ENCODE results near the gene PLPP7. TPM values are rescaled to one million over a fixed set of nuclear protein-coding genes. Genes with fewer than 3 reads are reported as not detected.

Gene PLPP7
- total and polyA plus RNA-seq, 4 donors, result 0.18 to 0.59 (median 0.51) TPM; not detected in 1

- WGBS, result 6% methylated on average over 61 of the region's 61 CpGs
- H3K27ac ChIP-seq (ENCODE audit: low read depth in 1 of 2, low read length in 2 of 2), result no peak overlapping the region
- no peak overlapping the region for H3K4me3 ChIP-seq (ENCODE audit: low read depth in 1 of 3, low read length in 3 of 3)
- peaks cover 0 to 4% (median 1%) of the 10 kb centered on the region in 4 donors for H3K4me1 ChIP-seq (ENCODE audit: control insufficient read depth in 4 of 4, insufficient read depth in 4 of 4, low read length in 3 of 4)
- no peak for TF ChIP-seq RXRA (IDR thresholded peaks at IDR 0.05)
- no peak for TF ChIP-seq TAF1 (conservative IDR thresholded peaks at IDR 0.05)
- no peak for TF ChIP-seq JUND (IDR thresholded peaks at IDR 0.05)
- TF ChIP-seq HNF4A (conservative IDR thresholded peaks at IDR 0.05), result no peak
- TF ChIP-seq YY1 (IDR thresholded peaks at IDR 0.05), result no peak
- TF ChIP-seq ATF3 (IDR thresholded peaks at IDR 0.05), result no peak
- no peak for TF ChIP-seq RAD21 (IDR thresholded peaks at IDR 0.05)
- TF ChIP-seq EGR1 (IDR thresholded peaks at IDR 0.05; ENCODE audit: low read depth in 2 of 2), result no peak
- peaks cover 0 to 6% (median 1%) of the 10 kb centered on the region in 4 donors for H3K27me3 ChIP-seq (ENCODE audit: control insufficient read depth in 4 of 4, insufficient read depth in 4 of 4, low read length in 3 of 4)
- DNase-seq (ENCODE audit: low spot score), result no peak
- H3K9me3 ChIP-seq (ENCODE audit: control insufficient read depth in 4 of 4, low read length in 3 of 4), result no peaks in the 10 kb centered on the region
- no peak overlapping the region for H3K9ac ChIP-seq (ENCODE audit: low read depth in 1 of 2, low read length in 2 of 2)
- H3K36me3 ChIP-seq (ENCODE audit: control insufficient read depth in 4 of 4, insufficient read depth in 3 of 4, low read depth in 1 of 4, low read length in 3 of 4), result no peaks in the 10 kb centered on the region
These were observed 6.7 kb upstream of the PLPP7 start for GRCh38 chr9:131282688-131283422.

GRCh38 chr9:131284856-131285255 is 4.7 kb upstream of the PLPP7 start:
- H3K27me3 ChIP-seq (ENCODE audit: control insufficient read depth in 4 of 4, insufficient read depth in 4 of 4, low read length in 3 of 4), result peaks cover 0 to 6% (median 1%) of the 10 kb centered on the region in 4 donors
- H3K9ac ChIP-seq (ENCODE audit: low read depth in 1 of 2, low read length in 2 of 2), result no peak overlapping the region
- no peaks in the 10 kb centered on the region for H3K4me1 ChIP-seq (ENCODE audit: control insufficient read depth in 4 of 4, insufficient read depth in 4 of 4, low read length in 3 of 4)
- no peak overlapping the region for H3K27ac ChIP-seq (ENCODE audit: low read depth in 1 of 2, low read length in 2 of 2)
- no peak for DNase-seq (ENCODE audit: low spot score)
- no peaks in the 10 kb centered on the region for H3K36me3 ChIP-seq (ENCODE audit: control insufficient read depth in 4 of 4, insufficient read depth in 3 of 4, low read depth in 1 of 4, low read length in 3 of 4)
- no peak for TF ChIP-seq MAX (IDR thresholded peaks at IDR 0.05)
- TF ChIP-seq EGR1 (IDR thresholded peaks at IDR 0.05; ENCODE audit: low read depth in 2 of 2), result no peak
- TF ChIP-seq ZBTB33 (IDR thresholded peaks at IDR 0.05), result no peak
- TF ChIP-seq NR2F2 (IDR thresholded peaks at IDR 0.05), result no peak
- TF ChIP-seq SP1 (IDR thresholded peaks at IDR 0.05), result no peak
- no peak overlapping the region for H3K4me3 ChIP-seq (ENCODE audit: low read depth in 1 of 3, low read length in 3 of 3)
- H3K9me3 ChIP-seq (ENCODE audit: control insufficient read depth in 4 of 4, low read length in 3 of 4), result no peaks in the 10 kb centered on the region
- WGBS, result 90% methylated on average over 6 of the region's 6 CpGs

- DNase-seq (ENCODE audit: low spot score), result no peak
- no peak for TF ChIP-seq HNF4A (conservative IDR thresholded peaks at IDR 0.05)
- Histone ChIP-seq H3K27ac (ENCODE audit: low read depth in 1 of 2, low read length in 2 of 2) (no peak overlapping the region), H3K4me1 (ENCODE audit: control insufficient read depth in 4 of 4, insufficient read depth in 4 of 4, low read length in 3 of 4) (no peaks in the 10 kb centered on the region), H3K9ac (ENCODE audit: low read depth in 1 of 2, low read length in 2 of 2) (no peak overlapping the region), H3K9me3 (ENCODE audit: control insufficient read depth in 4 of 4, low read length in 3 of 4) (no peaks in the 10 kb centered on the region), H3K27me3 (ENCODE audit: control insufficient read depth in 4 of 4, insufficient read depth in 4 of 4, low read length in 3 of 4) (peaks cover 0 to 2% (median 0%) of the 10 kb centered on the region in 4 donors), H3K4me3 (ENCODE audit: low read depth in 1 of 3, low read length in 3 of 3) (no peak overlapping the region), H3K36me3 (ENCODE audit: control insufficient read depth in 4 of 4, insufficient read depth in 3 of 4, low read depth in 1 of 4, low read length in 3 of 4) (no peaks in the 10 kb centered on the region)
- WGBS, result 88% methylated on average over 6 of the region's 6 CpGs
These were observed 2.2 kb upstream of the PLPP7 start for GRCh38 chr9:131287359-131287758.

Measured in liver (tissue), 9 donors.